Measurements from ENCODE around the gene KCNK4.

DNA sequence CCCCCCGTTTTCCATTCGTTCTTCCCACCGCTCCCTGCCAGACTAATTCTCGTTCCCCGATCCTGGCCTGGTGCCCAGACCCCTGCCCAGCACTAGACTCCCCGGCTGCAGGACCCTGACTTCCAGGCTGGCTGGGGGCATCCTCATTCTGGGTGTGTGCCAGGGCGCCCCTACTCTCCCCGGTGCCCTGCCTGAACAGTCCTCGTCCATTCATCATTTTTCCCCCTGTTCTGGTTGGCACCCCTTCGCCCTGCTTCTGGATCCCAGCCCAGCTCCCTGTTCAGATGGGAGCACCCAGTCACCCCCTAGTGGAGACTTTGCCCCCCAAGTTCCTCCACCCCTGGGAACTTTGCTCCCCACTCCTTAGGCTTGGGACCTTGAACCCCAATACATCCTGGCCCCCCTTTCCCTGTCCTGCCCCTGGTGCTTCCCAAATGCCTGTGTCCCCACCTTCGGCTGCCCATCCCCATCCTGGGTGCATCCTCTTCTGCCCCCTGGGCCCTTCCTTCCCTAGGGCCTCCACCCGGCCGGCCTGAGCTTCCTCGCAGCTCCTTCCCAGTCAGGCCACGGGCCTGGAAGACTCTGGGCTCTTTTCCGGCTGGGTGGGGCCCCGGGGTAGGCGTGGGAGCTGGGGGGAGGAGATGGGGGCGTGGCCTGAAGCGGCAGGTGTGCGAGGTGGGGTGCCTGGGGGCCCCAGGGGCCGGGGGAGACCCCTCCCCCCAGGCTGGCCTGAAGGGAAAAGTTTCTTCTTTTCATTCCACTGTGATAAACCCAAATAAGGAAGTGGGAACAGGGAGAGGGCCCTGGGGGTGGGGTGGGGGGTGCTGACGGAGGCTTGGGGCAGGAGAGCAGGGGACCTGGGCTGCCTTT, 38.9 kb upstream of the KCNK4 start:
- TF ChIP-seq, protein P1, sequence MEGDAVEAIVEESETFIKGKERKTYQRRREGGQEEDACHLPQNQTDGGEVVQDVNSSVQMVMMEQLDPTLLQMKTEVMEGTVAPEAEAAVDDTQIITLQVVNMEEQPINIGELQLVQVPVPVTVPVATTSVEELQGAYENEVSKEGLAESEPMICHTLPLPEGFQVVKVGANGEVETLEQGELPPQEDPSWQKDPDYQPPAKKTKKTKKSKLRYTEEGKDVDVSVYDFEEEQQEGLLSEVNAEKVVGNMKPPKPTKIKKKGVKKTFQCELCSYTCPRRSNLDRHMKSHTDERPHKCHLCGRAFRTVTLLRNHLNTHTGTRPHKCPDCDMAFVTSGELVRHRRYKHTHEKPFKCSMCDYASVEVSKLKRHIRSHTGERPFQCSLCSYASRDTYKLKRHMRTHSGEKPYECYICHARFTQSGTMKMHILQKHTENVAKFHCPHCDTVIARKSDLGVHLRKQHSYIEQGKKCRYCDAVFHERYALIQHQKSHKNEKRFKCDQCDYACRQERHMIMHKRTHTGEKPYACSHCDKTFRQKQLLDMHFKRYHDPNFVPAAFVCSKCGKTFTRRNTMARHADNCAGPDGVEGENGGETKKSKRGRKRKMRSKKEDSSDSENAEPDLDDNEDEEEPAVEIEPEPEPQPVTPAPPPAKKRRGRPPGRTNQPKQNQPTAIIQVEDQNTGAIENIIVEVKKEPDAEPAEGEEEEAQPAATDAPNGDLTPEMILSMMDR (IDR thresholded peaks at IDR 0.05) = peak in 4 of 12 donors; percentile 11 to 31 (median 17)
- no peak for TF ChIP-seq POLR2A (IDR thresholded peaks at IDR 0.05)
